Measurements from ENCODE around the gene C17orf58. TPM values are rescaled to one million over a fixed set of nuclear protein-coding genes. Genes with fewer than 3 reads are reported as not detected.

Gene C17orf58
- total and polyA plus RNA-seq, 3 experiments from 2014 or later = 2.2 to 45.8 (median 45.7) TPM

- Histone ChIP-seq H3K27ac (ENCODE audit: low read depth, low read length) (no peak overlapping the region), H3K27me3 (ENCODE audit: insufficient read depth, low read length, poor library complexity, severe bottlenecking) (no peaks in the 10 kb centered on the region), H3K36me3 (ENCODE audit: insufficient read depth, low read length) (peaks cover 62% of the 10 kb centered on the region), H3K4me1 (ENCODE audit: insufficient read depth, low read length) (no peaks in the 10 kb centered on the region), H3K9me3 (ENCODE audit: low read length) (no peaks in the 10 kb centered on the region), H3K4me3 (ENCODE audit: low read length) (no peak overlapping the region)
- Mint-ChIP-seq H3K27ac (peak overlapping the region in 1 of 8 donors; percentile 42), H3K4me1 (no peaks in the 10 kb centered on the region), H3K27me3 (no peaks in the 10 kb centered on the region), H3K4me3 (no peak overlapping the region), H3K9me3 (no peaks in the 10 kb centered on the region), H3K36me3 (peaks cover 16 to 90% (median 24%) of the 10 kb centered on the region in 3 donors)
- DNase-seq = no peak
- ChIA-PET CTCF (interaction anchor here (1.2 to 1.6 kb wide), 2 partner anchors 13 to 16 kb away, joined by 3 read pairs; no protein-coding TSS in a partner anchor), POLR2A (interaction anchor here (0.7 kb wide), 1 partner anchor 9 kb away, joined by 3 read pairs; no protein-coding TSS in a partner anchor)
These were observed 49.8 kb downstream of the C17orf58 start for GRCh38 chr17:67946513-67946912.

GRCh38 chr17:67944035-67944434 lies 52.2 kb downstream of the C17orf58 start:
- Histone ChIP-seq H3K36me3 (ENCODE audit: insufficient read depth, low read length) (peaks cover 70% of the 10 kb centered on the region), H3K27me3 (ENCODE audit: insufficient read depth, low read length, poor library complexity, severe bottlenecking) (no peaks in the 10 kb centered on the region), H3K4me1 (ENCODE audit: insufficient read depth, low read length) (no peaks in the 10 kb centered on the region), H3K4me3 (ENCODE audit: low read length) (no peak overlapping the region), H3K27ac (ENCODE audit: low read depth, low read length) (no peak overlapping the region), H3K9me3 (ENCODE audit: low read length) (no peaks in the 10 kb centered on the region)
- Mint-ChIP-seq H3K27ac (peak overlapping the region in 2 of 8 donors; percentile 4 to 32), H3K36me3 (peaks cover 16 to 97% (median 29%) of the 10 kb centered on the region in 3 donors), H3K27me3 (no peaks in the 10 kb centered on the region), H3K9me3 (no peaks in the 10 kb centered on the region), H3K4me3 (no peak overlapping the region), H3K4me1 (no peaks in the 10 kb centered on the region)
- ChIA-PET POLR2A (no interaction called here), CTCF (no interaction called here)
- DNase-seq = no peak

- Histone ChIP-seq H3K4me1 (ENCODE audit: insufficient read depth, low read length) (no peaks in the 10 kb centered on the region), H3K36me3 (ENCODE audit: insufficient read depth, low read length) (peaks cover 65% of the 10 kb centered on the region), H3K4me3 (ENCODE audit: low read length) (no peak overlapping the region), H3K9me3 (ENCODE audit: low read length) (no peaks in the 10 kb centered on the region), H3K27ac (ENCODE audit: low read depth, low read length) (no peak overlapping the region), H3K27me3 (ENCODE audit: insufficient read depth, low read length, poor library complexity, severe bottlenecking) (no peaks in the 10 kb centered on the region)
- no peaks in the 10 kb centered on the region for H3K27me3 Mint-ChIP-seq
- ChIA-PET CTCF (no interaction called here), POLR2A (interaction anchor here (1.2 kb wide), 1 partner anchor 16 kb away, joined by 3 read pairs; no protein-coding TSS in a partner anchor)
- H3K9me3 Mint-ChIP-seq = no peaks in the 10 kb centered on the region
- no peak for DNase-seq
- H3K36me3 Mint-ChIP-seq = peaks cover 15 to 95% (median 32%) of the 10 kb centered on the region in 3 donors
- H3K27ac Mint-ChIP-seq = peak overlapping the region in 2 of 8 donors; percentile 12 to 33
- H3K4me3 Mint-ChIP-seq = no peak overlapping the region
- no peaks in the 10 kb centered on the region for H3K4me1 Mint-ChIP-seq
These were observed 53.5 kb downstream of the C17orf58 start for GRCh38 chr17:67942810-67943209.

Other genes starting within 250 kb of the C17orf58 start
- gene BPTF, start 171.0 kb downstream of the C17orf58 start, total RNA-seq = 10 to 100 TPM; 78.8 to 82.4 TPM
- gene BPTF, start 171.0 kb downstream of the C17orf58 start, polyA plus RNA-seq = 25.1 TPM
- 100 to 1,000 TPM; 213 to 223 TPM for gene KPNA2, start 39.3 kb upstream of the C17orf58 start, total RNA-seq
- 24.3 TPM for gene KPNA2, start 39.3 kb upstream of the C17orf58 start, polyA plus RNA-seq

All from CD8-positive, alpha-beta memory T cell (primary cell).